OCI-LY7 (cell line): Measurements from ENCODE around the gene EDN1.

ENCODE experiments used
- EZH2phosphoT487 ChIP-seq: fragments of 200-600 bp; sonication (generic); IDR thresholded peaks from 2 replicates; pipeline ENCODE4 v1.6.1; 2018; ENCODE audit warnings: low read depth, borderline replicate concordance, mild to moderate bottlenecking, mixed run types, antibody characterized with exemption, low read length, moderate library complexity, mixed read lengths
- TF ChIP-seq, protein P1 (sequence below): fragments of 200-600 bp; sonication (generic); conservative IDR thresholded peaks from 2 replicates; pipeline ENCODE4 v1.5.1; 2014; ENCODE audit warnings: mild to moderate bottlenecking, antibody characterized with exemption, low read length, moderate library complexity, mixed read lengths

DNA sequence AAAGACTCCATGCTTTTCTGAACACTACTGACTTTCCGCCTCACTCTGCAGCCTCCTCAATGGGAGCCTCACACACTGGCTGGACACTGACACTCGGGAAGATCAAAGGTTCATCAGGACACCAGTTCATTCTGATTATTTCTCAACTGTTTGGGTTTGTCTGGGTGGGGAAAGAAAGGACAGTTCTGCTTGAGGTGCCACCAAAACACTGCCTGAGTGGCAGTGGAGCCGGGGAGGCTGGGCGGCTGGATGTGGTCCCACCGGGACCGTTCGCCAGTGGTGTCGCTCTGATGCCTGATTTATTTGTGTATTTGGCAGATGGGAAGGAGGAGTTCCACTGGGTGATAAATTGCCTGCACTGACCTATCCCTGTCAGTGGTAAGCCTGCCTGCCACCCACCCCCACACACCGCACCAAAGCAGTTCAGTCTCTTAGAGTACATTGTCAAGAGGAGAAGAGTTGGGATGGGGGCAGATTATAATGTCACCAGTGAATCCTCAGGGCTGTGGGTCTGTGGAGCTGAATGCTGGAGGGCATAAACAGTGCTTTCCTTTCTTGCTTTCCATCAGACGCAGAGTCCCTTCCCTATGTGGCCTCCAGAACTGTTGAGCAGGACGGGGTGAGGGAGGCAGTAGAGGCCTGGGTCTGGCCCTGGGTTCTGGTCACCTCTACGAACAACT, 49.8 kb downstream of the EDN1 start:
- TF ChIP-seq, protein P1, sequence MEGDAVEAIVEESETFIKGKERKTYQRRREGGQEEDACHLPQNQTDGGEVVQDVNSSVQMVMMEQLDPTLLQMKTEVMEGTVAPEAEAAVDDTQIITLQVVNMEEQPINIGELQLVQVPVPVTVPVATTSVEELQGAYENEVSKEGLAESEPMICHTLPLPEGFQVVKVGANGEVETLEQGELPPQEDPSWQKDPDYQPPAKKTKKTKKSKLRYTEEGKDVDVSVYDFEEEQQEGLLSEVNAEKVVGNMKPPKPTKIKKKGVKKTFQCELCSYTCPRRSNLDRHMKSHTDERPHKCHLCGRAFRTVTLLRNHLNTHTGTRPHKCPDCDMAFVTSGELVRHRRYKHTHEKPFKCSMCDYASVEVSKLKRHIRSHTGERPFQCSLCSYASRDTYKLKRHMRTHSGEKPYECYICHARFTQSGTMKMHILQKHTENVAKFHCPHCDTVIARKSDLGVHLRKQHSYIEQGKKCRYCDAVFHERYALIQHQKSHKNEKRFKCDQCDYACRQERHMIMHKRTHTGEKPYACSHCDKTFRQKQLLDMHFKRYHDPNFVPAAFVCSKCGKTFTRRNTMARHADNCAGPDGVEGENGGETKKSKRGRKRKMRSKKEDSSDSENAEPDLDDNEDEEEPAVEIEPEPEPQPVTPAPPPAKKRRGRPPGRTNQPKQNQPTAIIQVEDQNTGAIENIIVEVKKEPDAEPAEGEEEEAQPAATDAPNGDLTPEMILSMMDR, result no peak
- TF ChIP-seq EZH2phosphoT487, result no peak
